ENCODE data around the gene CYP4F12.
"Not testable (repeated sequence)": the region's sequence is repeated elsewhere in the genome, so short reads cannot be mapped to it uniquely, and the experiment has no call there.

GRCh38 chr19:15650123-15650522 lies 22.8 kb upstream of the CYP4F12 start:
- not testable (repeated sequence) for TF ChIP-seq CTCF (IDR thresholded peaks at IDR 0.05); ZFX (IDR thresholded peaks at IDR 0.05; ENCODE audit: borderline replicate concordance)

Measured in 22Rv1 (cell line).